HG02623 (cell line): ENCODE data around the gene OCSTAMP.

Experiments
- ATAC-seq: cut with Tn5 transposase; IDR thresholded peaks from one replicate; pipeline ENCODE4 v1.9.1; 2021; ENCODE audit warnings: moderate library complexity; ENCODE audit not compliant: unreplicated experiment

Gene OCSTAMP

DNA sequence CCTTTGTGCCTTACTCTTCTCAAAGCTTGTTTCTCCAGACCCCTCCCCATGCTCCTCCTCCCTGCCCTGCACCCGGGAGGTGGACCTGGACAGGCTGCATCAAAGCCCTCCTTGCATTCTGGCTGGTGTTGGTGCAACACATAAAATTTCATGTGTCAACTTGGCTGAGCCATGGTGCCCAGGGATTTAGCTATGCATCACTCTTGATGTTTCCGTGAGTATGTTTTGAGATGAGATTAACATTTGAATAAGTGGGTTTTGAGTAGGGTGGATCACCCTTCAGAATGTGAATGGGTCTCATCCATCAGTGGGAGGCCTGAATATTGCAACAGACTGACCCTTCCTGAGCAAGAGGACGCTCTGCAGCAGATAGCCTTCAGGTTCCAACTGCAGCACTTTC is 4.4 kb upstream of the OCSTAMP start:
- no peak for ATAC-seq

DNA sequence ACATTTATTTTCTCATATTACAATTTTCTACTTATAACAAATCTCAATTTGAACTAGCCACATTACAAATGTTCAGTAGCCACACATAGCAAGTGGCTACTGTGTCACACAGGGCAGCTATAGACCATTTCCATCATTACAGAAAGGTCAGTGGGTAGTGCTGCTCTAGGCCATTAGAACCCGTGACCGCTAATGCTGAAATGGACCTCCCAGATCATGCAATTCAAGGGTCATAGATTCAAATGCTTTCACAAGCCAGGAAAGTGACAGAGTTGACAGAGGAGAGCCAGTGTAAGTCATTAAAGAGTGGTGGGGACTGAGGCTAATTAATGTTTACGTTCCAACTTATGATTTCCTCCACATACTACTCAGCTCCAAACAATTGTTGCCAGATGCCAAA is 3.5 kb upstream of the OCSTAMP start:
- ATAC-seq: no peak

DNA sequence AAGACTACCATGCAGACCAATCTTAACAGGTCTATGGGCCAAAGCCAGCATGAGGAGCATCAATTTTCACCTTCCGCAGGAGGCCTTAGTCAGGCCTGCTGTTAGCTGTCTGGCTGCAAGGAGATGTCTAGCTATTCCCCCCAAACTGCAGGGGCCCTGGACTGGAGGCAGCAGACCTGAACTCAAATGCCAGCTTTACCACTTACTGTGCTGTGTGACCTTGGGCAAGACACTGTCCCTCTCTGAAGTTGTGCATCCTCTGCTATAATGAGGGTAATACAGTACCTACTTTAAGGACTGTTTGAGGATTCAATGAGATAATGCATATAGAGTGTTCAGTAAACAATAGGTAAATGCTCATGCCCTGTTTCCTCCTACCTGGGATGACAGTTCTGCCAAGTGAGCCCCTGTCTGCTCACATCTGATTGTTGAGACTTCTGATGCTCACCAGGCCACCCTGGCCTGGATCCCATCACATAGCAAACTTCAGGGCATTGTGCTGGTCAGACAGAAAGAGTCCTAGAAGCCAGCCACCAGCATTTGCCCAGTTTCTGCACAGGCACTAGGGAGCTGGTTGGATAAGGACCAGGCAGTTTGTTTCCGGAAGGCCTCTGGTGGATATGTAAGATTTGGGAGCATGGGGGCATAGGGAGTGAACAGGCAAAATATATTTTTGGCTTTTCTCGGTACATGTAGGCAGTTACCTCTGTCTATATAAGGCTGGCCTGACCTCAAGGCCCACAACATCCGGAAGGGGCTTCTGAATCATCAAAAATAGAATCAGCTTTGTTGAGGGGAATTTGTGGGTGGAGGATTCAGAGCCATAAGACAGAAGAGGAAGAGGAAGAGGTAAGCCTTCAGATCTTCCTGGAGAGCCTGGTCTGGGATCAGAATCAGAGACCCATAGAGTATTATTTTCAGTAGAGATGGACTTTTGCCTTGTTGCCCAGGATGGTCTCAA is 2.3 kb upstream of the OCSTAMP start:
- ATAC-seq: peak; percentile 68

DNA sequence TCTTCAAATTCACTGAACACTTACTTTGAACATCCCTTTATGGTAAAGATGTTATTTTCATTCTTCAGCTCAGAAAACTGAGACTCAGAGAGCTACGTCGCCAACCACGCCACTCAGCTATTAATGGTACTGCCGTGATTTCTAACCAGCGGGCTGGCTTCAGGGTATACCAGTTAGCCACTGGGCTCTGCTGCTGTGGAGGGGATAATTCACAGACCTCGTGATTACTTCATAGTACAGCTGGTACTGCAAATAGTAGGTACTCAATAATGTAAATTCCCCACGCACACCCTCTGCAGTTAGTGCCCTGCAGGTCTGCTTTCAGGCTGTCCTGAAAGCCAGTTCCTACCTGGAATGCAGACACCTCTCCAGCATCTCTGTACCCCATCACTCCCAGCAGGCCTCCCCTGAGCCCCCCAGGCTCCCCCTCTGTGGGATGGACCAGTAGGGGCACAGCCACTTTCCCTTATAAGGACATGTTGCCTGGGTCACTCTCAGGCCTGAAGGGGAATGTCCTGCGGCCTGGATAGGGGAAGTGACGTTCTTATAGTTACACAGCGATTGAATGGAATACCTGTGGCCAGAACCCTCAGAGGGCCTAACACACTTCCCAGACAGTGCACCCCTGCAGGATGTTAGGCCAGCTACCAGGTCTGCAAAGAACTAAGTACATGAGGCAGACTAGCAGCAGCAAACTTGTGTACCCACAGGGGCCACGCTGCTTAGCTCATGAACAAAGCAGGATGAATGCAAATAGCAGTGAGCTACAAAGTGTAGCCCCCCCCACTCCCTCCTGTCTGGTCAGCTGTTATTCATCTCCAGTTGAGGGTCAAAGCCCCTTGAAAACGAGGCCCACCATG is 1.3 kb upstream of the OCSTAMP start:
- no peak for ATAC-seq

DNA sequence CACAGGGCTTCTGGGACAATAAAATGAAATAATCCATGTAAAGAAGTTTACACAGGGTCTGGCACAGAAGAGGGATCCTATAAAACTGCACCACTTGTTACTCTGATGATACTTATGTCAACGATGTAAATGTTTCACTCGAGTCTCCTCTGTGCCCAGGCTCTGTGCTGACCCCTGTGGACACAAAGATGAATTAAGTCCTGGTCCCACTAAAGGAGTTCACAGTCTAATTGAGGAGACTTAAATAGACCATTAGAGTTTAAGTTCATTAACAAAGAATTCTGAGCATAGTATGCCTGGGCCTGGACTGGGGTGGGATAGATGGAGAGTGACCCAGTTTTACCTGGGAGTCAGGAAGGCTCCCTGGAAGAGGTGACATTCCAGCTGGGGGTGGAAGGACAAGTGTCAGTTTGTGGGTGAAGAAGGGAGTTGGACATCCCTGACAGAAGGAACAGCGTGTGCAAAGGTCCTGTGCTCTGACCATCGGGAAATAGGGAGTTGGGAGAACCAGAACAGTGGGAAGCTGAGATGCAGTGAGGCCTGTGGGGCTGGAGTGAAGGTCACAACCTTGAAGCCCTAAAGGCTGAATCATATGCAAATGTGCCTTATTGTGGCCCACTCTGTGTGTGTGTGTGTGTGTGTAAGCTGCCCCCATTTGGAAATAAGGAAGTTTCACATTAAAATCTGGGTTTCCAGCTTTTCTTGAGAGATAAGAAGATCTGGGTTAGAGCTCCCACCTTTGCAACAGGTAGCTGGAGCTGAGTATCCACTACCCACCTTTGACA is 1.1 kb downstream of the OCSTAMP start:
- no peak for ATAC-seq

DNA sequence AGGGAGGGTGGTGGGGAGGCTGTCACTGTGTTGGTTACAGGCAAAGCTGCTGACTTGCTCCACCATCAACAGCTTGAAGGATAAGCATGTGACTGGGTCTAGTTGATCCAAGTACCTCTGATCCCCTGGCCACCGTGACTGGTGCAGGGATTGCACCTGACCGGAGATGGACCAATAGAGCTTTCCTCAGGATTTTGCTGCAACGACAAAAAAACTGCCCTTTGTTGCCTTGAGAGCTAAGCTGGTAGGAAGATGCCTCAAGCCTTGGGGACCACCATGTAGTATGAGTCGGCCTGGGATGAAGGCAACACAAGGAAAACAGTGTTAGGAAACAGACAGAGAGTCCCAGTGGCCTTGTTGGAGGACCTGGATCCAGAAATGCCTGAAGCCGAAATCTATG is 1.8 kb downstream of the OCSTAMP start:
- no peak for ATAC-seq

DNA sequence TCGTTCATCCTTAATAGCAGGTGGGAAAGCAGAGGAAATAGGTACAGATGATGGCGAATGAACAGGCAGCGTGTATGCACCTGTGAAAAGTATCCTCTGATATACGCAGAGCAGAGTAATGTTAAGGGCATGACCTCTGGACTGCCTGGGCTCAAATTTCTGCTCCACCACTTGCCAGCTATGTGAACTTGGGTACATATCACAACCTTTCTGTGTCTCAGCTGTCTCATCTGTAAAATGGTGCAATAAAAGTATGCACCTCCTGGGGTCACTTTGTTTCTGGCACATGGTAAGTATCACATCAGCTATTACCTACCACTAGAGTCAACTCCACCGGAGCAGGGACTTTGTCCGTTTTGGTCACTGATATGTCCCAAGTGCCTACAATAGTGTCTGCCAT is 2.5 kb downstream of the OCSTAMP start:
- no peak for ATAC-seq

DNA sequence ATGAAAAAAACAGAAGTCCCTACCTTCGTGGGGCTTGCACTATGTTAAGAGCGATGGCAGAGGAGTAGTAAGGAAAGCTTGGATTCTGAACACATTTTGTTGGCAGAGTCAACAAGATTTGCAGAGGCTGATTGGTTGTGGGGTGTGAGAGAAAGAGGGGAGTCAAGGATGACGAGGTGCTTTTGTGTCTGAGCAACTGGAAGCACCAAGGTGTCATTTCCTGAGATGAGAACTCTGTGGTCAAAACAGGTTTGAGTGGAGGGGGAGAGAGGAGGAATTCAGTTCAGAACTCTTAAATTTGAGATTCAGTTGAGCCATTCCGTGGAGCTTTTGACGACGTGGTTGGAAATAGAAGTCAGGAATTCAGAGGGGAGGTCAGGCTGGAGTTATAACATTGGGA is 3.5 kb downstream of the OCSTAMP start:
- no peak for ATAC-seq

DNA sequence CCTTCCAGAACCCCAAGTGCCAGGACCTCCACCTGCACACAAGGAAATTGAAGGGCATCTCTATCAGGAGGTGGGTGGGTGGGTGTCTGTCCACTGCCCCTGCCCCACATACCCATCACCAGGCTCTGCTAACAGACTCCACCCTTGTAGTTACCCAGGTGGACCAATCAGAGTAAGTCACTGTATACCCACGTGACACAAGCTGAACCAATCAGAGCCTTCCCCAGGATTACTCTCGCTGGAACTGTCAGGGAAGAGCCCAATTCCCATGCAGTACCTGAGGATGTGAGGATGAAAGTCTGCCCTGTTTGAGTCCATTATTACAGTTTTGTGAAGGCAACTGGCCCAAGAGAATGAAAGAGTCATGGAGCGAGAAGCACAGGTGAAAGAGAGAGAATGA is 4.2 kb downstream of the OCSTAMP start:
- ATAC-seq: no peak

DNA sequence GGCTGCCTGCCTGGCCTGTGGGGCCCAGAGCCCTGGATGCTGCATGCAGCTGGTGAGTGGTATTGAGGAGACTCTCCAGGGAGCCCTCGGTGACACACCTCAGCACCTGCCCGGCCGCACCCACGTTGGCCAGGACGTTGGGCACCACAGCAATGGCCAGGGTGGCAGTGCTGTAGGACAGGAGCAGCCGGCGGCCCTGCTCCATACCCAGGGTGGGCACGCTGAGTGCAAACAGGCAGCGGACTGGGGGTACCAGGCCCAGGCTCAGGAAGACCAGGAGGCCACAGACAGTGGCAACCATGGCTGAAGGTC is 4.7 kb downstream of the OCSTAMP start:
- no peak for ATAC-seq

DNA sequence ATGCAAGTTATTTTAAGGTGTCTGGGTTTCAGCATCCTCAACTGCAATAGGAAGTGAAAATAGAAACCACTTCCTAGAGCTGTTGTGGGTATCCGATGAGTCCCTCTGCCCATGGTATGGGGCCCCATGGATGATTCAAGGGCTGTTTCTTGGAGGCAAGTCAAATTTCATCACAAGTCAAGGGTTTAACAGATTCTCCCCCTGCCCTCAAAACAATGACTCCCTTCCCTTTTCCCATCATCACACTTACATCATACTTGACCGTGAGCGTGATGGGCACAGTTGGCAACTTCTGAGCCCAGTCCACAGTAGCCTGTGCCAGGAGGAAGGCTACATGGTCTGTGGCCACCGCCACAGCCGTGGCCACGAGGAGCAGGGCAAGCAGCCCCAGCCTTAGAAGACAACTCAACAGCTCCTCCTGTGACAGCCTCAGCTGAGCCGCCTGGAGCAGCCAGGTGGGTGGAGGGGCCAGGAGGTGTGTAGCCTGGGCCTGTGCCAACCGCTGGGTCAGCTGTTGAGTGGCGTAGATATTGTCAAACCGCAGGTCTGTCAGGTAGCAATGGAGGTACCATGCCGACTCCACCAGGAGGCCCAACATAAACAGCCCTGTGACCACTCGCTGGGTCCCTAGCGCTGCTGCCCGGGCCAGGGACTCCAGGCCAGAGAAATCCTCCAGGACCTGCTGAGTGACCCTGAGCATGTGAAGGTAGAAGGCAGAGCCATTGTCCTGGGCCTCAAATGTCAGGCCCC is 5.2 kb downstream of the OCSTAMP start:
- ATAC-seq: no peak

DNA sequence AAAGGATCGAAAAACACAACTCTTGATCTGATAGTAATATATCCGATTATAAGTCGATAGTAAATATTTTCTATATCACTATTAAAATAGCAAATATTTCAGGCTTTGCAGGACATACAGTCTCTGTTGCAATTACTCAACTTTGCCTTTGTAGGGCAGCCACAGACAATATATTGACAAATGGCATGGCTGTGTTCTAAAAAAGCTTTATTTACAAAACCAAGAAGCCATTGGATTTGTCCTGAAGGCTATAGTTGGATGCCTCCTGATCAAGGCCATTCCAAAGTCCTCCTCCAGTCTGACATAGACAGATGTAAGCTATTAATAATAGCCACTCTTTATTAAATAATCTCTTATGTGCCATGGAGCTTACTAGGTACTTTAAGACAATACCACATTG is 5.9 kb downstream of the OCSTAMP start:
- no peak for ATAC-seq

DNA sequence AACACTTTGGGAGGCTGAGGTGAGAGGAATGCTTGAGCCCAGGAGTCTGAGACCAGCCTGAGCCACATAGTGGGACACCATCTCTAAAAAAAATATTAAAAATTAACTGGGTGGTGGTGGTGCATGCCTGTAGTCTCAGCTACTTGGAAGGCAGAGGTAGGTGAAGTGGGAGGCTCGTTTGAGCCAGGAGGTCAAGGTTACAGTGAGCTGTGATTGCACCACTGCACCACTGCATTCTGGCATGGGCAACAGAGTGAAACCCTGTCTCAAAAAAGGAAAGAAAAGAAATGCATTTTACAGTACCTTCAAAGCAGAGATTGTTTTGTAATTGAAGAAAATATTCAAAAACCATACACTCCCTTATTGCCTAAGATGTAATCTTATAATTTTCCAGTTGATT is 6.5 kb downstream of the OCSTAMP start:
- ATAC-seq: no peak

DNA sequence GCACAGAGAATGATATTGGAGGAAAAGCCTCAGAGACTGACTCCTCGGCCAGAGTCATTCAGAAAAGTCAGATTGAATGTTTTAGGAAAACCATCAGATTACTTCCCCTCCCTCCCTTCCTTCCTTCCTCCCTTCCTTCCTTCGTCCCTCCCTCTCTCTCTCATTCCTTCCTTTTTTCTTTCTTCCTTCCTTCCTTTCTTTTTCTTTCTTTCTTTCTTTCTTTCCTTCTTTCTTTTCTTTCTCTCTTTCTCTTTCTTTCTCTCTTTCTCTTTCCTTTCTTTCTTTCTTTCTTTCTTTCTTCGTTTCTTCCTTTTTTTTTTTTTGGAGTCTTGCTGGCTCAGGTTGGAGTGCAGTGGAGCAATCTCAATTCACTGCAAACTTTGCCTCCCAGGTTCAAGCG is 7.4 kb downstream of the OCSTAMP start:
- ATAC-seq: no peak

DNA sequence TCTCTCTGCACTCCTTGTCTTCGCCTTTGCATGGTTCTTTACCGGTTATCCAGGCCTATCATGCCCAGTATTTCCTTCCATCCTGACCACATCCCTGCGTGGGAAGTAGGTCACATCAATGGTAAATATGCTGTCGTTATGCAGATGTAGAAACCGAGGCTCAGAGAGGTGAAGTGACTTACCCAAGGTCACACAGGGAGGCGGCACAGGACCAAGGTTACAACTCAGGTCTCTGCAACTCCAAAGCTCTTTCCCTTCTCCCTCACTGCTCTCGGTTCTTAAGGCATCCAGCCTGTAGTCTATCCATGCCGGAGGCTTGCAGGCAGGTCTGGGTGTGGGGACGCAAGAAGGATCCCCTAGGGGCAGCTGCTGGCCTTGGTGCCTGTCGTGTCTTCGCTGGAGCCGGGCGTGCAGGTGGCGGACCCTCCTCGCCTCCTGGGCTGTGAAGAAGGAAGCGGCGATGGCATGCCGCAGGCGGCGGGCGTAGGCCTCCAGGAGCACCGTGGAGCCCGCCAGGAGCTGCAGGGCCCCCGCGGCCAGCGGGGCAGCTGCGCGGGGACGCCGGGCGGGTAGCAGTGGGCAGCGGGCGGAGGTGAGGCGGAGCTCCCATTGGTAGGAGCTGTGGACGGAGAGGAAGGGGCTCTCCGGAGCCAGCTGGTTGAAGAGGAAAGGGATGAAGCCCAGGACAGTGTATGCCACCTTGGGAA is 9.1 kb downstream of the OCSTAMP start:
- no peak for ATAC-seq

DNA sequence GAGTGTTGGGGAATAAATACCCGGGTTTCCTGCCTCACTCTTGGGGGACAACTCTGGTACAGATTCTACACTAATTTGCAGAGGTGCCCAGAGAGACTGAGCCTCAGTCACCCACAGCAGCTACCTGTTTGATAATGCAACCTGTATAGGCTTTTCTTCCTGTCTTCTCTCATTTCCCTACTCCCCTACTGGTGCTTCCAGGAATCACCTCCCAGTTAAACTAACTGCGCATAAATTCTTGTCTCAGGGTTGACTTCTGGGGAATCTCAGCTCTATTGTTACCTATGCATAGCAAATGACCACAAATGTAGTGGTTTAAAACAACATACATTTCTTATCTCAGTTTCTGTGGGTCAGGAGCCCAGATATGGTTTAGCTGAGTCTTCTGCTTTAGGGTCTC is 11.3 kb downstream of the OCSTAMP start:
- ATAC-seq: no peak

DNA sequence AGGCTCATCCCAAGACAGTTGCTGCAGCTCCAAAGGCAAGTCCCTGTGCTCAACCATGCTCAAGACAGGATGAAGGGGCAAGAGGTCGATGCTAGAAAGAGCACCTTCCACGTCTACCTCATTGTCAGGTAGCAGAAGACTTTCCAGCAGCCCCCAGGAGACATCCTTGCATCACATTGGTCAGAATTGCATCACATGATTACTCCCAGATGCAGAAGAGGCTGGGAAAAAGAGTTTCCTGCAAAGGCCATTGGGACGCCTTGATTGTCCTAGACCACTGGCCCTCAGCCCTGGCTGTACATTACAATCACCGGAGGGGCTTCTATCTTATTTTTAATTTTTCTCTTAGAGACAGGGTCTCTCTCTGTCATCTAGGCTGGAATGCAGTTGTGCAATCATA is 19.8 kb downstream of the OCSTAMP start:
- no peak for ATAC-seq

DNA sequence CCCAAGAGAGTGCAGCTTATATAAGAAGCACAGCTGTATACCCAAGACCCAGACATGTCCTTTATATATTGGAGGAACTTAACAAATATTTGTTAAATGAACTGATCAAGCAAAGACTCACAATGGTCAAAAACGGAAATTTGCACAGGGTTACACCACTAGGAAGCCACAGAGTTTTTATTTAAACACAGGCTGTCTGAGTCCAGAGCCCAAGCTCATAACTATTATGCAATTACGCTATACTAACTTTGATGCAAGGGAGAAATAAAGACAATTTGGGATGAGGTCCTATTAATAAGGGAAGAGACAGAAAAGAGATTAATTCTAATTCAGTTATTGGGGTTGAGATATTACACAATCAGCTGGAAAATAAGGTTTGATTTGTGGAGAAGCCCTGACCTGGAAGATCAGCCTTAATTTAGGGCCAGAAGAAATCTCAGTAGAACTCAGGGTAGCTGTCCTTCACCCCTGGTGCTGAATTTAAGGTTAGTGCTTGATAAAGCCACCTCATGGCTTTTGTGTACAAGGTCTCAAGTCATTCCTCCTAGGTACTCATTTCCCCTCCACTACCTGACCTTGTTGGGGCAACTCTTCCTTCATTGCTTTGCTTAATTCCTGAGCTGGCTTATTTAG is 26.6 kb downstream of the OCSTAMP start:
- ATAC-seq: no peak

DNA sequence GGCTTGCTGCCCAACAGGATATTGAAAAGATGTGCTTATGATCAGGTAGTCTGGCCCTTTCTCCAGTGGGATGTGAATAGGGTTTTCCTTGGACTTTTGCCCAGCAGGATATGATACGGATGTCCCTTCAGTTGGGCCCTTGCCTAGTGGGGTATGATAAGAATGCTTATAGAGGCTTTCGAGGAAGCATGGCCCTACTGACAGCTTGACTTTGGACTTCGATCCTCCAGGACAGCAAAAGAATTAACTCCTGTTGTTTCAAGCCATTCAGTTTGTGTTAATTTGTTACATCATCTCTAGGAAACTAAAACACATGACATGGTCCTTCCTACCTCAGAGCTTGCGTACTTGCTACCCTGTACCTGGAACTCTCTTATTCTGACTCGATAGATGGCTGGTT is 27.3 kb downstream of the OCSTAMP start:
- no peak for ATAC-seq
